Activated CD4-positive, alpha-beta memory T cell treated with anti-CD3 and anti-CD28 coated beads for 36 hours (primary cell): ENCODE measurements around the gene IRF3. TPM values are rescaled to one million over a fixed set of nuclear protein-coding genes. Genes with fewer than 3 reads are reported as not detected.

Experiments
- CTCF ChIA-PET: fragments of 350-600 bp; sonication (Branson Sonifier 250); formaldehyde crosslinking; loops from one replicate; lab custom pipeline; 2021; ENCODE audit warnings: antibody characterized with exemption, inconsistent platforms; lab: Charles Lee
- POLR2A ChIA-PET: fragments of 350-600 bp; sonication (Branson Sonifier 250); formaldehyde crosslinking; loops from one replicate; lab custom pipeline; 2021; ENCODE audit warnings: antibody characterized with exemption; lab: Charles Lee
- DNase-seq: peaks from one replicate; pipeline ENCODE4 v3.0.0-alpha.2; 2020
- H3K27ac Mint-ChIP-seq: one replicate; pipeline ENCODE4 v1.8.0; 2021; ENCODE audit warnings: mixed read lengths
- H3K27me3 Mint-ChIP-seq: one replicate; pipeline ENCODE4 v1.8.0; 2021; ENCODE audit warnings: mixed read lengths
- H3K36me3 Mint-ChIP-seq: one replicate; pipeline ENCODE4 v1.8.0; 2021; ENCODE audit warnings: mixed read lengths
- H3K4me1 Mint-ChIP-seq: one replicate; pipeline ENCODE4 v1.8.0; 2021; ENCODE audit warnings: low read depth, mixed read lengths
- H3K4me3 Mint-ChIP-seq: one replicate; pipeline ENCODE4 v1.8.0; 2021; ENCODE audit warnings: mild to moderate bottlenecking, mixed read lengths
- H3K9me3 Mint-ChIP-seq: one replicate; pipeline ENCODE4 v1.8.0; 2021; ENCODE audit warnings: mixed read lengths
- intact Hi-C: fragments of 100-400 bp; cut with micrococcal nuclease; formaldehyde crosslinking; loops from one replicate; pipeline ENCODE4 v1.15.1; 2023
- total RNA-seq, 2 experiments: library from RNA; stranded (reverse); gene quantifications; one replicate each; pipeline ENCODE4 v1.2.3, GENCODE V29; 2021

IRF3 gene
- total RNA-seq, 2 experiments from 2014 or later: 143 to 156 TPM

DNA sequence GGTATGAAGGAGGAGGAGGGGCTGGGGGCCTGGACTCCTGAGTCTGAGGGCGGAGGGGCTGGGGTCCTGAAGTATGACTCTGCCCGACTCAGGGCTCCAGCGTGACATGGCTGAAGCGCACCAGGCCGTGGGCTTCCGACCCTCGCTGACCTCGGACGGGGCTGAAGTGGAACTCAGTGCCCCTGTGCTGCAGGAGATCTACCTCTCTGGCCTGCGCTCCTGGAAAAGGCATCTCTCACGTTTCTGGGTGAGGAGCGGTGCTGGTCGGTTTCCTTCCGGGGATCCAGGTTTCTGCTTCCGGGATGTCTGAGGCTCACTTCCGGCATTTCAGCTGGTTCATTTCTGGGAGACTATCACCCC lies 26.5 kb upstream of the IRF3 start:
- DNase-seq: no peak
- H3K36me3 Mint-ChIP-seq: peaks cover 18% of the 10 kb centered on the region
- H3K4me1 Mint-ChIP-seq: peaks cover 16% of the 10 kb centered on the region
- no peak overlapping the region for H3K4me3 Mint-ChIP-seq
- H3K27me3 Mint-ChIP-seq: peaks cover 15% of the 10 kb centered on the region
- intact Hi-C loops: no loop called here
- POLR2A ChIA-PET: interaction anchor here (0.9 kb wide), 1 partner anchor 11 kb away, joined by 3 read pairs; no protein-coding TSS in a partner anchor
- H3K27ac Mint-ChIP-seq: no peak overlapping the region
- no peaks in the 10 kb centered on the region for H3K9me3 Mint-ChIP-seq
- CTCF ChIA-PET: interaction anchor here (0.8 to 1.5 kb wide), 2 partner anchors 11 to 178 kb away, joined by 3 to 8 read pairs; no protein-coding TSS in a partner anchor

GRCh38 chr19:49691243-49692146 lies 25.8 kb upstream of the IRF3 start:
- DNase-seq: peak; percentile 57
- peaks cover 15% of the 10 kb centered on the region for H3K27me3 Mint-ChIP-seq
- H3K4me1 Mint-ChIP-seq: peaks cover 16% of the 10 kb centered on the region
- no peak overlapping the region for H3K27ac Mint-ChIP-seq
- peak overlapping the region; percentile 75 for H3K4me3 Mint-ChIP-seq
- peaks cover 22% of the 10 kb centered on the region for H3K36me3 Mint-ChIP-seq
- POLR2A ChIA-PET: interaction anchor here (0.9 to 2.0 kb wide), 2 partner anchors 11 to 15 kb away, joined by 3 to 6 read pairs; partner anchors contain the start of gene PRMT1
- no peaks in the 10 kb centered on the region for H3K9me3 Mint-ChIP-seq
- CTCF ChIA-PET: interaction anchor here (0.8 to 1.6 kb wide), 3 partner anchors 11 to 178 kb away, joined by 3 to 8 read pairs (median 3); no protein-coding TSS in a partner anchor
- intact Hi-C loops: no loop called here

DNA sequence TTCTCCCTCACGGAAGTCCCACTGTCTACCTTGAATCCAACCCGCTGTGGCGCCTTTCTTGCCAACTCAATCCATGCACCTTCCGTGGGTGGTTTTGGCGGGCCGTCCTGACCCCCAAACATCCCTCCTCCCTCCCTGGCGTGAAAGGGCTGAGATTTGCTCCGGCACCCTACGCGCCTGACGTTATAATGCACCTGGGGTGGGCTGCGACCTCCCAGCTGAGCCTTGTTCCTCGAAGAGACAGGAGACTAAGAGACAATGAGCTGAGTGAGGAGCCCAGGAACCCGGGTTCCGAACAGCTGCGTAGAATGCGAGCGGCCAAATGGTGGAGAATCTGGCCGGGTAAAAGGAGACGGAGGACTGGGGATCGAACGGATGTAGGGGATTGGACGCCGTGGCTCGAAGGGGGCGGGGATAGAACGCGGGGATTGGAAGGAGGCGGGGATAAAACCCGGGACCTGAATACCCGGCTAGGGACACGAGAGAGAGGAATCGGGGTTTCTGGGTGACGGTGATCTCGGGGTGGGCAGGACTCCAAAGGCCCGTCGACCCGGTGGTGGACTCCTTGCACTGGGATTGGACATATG lies 25.1 kb upstream of the IRF3 start, which contains the start of gene CPT1C:
CPT1C (plus strand) TSS at position 461 of the 587 bp plus-strand sequence. CDS start 1,137 bp downstream, outside the sequence.
- Mint-ChIP-seq H3K27ac (no peak within 1 kb of the TSS), H3K4me1 (peaks cover 16% of the 10 kb centered on the region), H3K36me3 (peaks cover 23% of the 10 kb centered on the region), H3K27me3 (peaks cover 15% of the 10 kb centered on the region), H3K9me3 (no peaks in the 10 kb centered on the region), H3K4me3 (peak within 1 kb of the TSS; percentile 75)
- intact Hi-C loops: no loop called here
- POLR2A ChIA-PET: interaction anchor here (0.7 to 2.0 kb wide), 2 partner anchors 11 to 14 kb away, joined by 3 to 6 read pairs; partner anchors contain the start of gene PRMT1
- CTCF ChIA-PET: interaction anchor here (1.6 kb wide), 1 partner anchor 14 kb away, joined by 3 read pairs; no protein-coding TSS in a partner anchor
- DNase-seq: peak; percentile 71

DNA sequence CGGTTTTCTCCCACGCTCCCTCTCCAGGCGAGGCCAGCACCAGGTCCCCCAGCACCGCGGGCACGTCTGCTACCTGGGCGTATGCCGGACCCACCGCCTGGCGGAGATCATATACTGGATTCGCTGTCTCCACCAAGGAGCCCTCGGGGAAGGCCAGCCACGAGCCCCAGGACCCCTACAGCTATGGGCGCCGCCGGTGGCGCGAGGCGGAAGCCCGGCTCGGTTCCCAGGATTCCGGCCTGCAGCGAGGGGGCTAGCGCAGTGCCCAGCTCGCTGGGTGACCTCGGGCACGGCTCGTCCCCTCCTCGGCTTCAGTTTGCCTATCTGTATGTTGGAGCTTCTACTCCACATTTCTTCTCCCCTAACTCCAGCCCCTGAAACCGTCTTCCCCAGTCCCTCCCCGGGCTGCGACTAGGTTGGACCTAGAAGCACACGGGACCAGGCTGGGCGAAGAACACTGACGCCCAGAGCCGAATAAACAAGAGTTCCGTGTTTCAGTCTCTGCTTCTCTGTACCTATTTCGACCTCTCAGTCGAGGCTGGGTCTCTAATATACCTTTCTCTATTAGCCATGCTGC lies 24.5 kb upstream of the IRF3 start:
- POLR2A ChIA-PET: interaction anchor here (0.7 to 2.0 kb wide), 2 partner anchors 12 to 13 kb away, joined by 3 to 6 read pairs; partner anchors contain the start of gene PRMT1
- peaks cover 29% of the 10 kb centered on the region for H3K36me3 Mint-ChIP-seq
- peaks cover 16% of the 10 kb centered on the region for H3K4me1 Mint-ChIP-seq
- CTCF ChIA-PET: interaction anchor here (0.6 to 1.6 kb wide), 2 partner anchors 14 to 889 kb away, joined by 3 read pairs; no protein-coding TSS in a partner anchor
- H3K27ac Mint-ChIP-seq: no peak overlapping the region
- H3K9me3 Mint-ChIP-seq: no peaks in the 10 kb centered on the region
- H3K27me3 Mint-ChIP-seq: peaks cover 15% of the 10 kb centered on the region
- intact Hi-C loops: no loop called here
- H3K4me3 Mint-ChIP-seq: peak overlapping the region; percentile 75
- DNase-seq: no peak

DNA sequence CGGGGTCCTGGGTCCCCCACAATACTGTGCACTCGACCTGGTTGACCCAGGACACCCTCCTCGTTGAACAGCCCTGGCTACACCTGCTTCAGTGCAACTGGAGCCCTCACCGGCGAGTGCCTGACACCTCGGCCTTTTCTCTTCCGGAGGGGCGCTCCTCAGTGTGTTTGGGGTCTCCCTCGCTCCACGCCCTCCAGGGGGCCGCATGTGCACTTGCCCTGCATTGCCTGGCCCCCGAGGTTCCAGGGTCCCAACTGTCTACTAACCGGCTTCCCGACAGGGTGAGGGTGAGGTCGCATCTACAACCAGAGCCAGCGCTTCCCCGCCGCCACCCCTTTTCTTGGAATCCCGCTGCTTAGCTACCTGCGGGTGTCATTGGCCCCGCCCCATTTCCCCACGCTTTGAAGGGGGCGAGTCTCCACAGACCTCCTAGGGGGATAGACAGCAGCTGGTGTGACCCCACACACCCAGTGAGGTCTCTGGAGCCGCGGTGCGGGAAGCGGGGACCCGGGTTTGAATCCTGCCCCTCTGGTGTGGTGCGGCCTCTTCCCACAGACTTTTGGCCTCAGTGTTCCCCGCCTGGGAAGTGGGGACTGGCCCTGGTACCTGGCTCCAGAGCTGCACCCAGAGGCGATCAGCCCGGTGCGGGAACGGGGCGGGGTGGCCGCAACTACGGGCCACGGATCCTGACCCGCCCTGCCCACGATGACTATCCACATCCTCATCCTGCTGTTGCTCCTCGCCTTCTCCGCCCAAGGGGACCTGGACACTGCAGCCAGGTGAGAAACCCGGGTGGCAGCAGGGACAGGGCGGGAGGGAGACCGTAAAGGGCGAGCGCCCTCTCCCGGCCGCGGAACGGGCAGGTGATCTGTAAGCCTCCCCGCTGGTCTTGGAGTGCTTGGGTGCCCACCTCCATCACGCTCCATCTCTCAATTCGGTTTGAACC lies 23.7 kb upstream of the IRF3 start, which contains the start of gene ADM5:
ADM5 (plus strand) TSS at position 462 of the 946 bp plus-strand sequence; CDS start at position 706, 244 bp downstream.
- Mint-ChIP-seq H3K36me3 (peaks cover 33% of the 10 kb centered on the region), H3K4me1 (peaks cover 16% of the 10 kb centered on the region), H3K9me3 (no peaks in the 10 kb centered on the region), H3K4me3 (peak within 1 kb of the TSS; percentile 75), H3K27ac (no peak within 1 kb of the TSS), H3K27me3 (peaks cover 15% of the 10 kb centered on the region)
- ChIA-PET POLR2A (interaction anchor here (2.0 kb wide), 1 partner anchor 12 kb away, joined by 6 read pairs; the partner anchor contains the start of gene PRMT1), CTCF (interaction anchor here (0.6 to 1.6 kb wide), 3 partner anchors 13 to 888 kb away, joined by 3 read pairs; no protein-coding TSS in a partner anchor)
- intact Hi-C loops: no loop called here
- DNase-seq: peak; percentile 54

DNA sequence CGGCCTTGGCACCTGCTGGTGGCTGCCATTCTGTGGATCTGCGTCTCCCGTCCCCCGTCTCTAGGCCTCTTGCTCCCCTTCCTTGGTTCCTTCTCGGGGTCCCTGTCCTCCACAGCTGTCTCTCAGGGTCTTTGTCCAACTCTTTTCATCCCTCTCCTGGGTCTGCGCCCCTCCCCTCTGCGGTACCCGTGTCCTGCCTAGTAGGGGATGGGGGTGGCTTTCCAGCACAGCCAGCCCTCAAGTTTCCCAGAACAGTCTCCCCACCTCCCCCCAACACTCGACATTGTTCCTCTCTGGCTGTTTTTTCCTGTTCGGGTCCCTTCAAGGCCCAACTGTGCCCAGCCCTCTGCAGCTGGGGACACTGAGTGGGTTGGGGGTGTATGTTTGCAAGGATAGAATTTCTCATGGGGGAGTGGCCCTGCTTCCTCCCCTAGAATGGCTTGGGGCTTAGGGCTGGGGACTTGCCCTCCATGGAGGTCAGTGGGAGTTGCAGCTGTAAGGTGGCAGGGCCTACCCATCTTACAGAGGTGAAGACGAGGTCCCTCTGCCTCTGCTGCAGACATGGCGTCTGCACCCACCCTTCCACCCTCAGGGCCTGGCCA lies 23.0 kb upstream of the IRF3 start:
- DNase-seq: no peak
- intact Hi-C loops: no loop called here
- H3K27ac Mint-ChIP-seq: no peak overlapping the region
- H3K27me3 Mint-ChIP-seq: peaks cover 15% of the 10 kb centered on the region
- ChIA-PET CTCF (interaction anchor here (0.7 kb wide), 1 partner anchor 16 kb away, joined by 3 read pairs; no protein-coding TSS in a partner anchor), POLR2A (interaction anchor here (0.5 kb wide), 1 partner anchor 12 kb away, joined by 3 read pairs; no protein-coding TSS in a partner anchor)
- no peak overlapping the region for H3K4me3 Mint-ChIP-seq
- H3K36me3 Mint-ChIP-seq: peaks cover 41% of the 10 kb centered on the region
- H3K9me3 Mint-ChIP-seq: no peaks in the 10 kb centered on the region
- peaks cover 16% of the 10 kb centered on the region for H3K4me1 Mint-ChIP-seq

DNA sequence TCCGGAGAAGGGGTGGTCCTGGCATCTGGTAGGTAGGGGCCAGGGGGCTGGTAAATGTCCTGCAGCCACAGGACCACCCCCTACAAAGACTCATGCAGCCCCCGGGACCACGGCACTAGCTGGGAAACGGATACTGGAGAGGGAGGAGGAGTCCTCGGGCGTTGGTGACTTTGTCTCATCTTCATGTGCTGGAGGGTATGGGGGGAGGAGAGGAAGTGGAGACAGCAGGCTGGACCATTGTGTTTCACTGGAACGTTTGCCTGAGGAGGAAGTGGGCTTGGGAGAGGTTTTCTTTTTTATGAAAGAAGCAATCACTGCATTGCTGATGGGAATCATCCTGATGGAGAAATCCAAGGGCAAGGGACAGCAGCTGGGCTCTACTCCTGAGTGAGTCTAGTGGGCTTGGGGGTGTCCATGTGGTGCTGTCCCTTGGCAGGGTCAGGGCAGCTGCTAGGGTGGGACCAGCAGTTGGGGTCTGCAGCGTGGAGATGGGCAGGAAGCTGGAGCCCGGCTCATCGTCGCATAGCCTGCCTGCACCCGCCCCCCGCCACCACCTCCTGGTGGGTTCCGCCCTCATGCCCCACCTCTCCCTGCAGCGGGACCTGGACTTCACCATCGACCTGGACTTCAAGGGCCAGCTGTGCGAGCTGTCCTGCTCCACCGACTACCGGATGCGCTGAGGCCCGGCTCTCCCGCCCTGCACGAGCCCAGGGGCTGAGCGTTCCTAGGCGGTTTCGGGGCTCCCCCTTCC lies 22.1 kb upstream of the IRF3 start:
- ChIA-PET POLR2A (interaction anchor here (0.5 to 0.6 kb wide), 2 partner anchors 13 to 30 kb away, joined by 3 read pairs; no protein-coding TSS in a partner anchor), CTCF (interaction anchor here (1.3 kb wide), 1 partner anchor 182 kb away, joined by 3 read pairs; no protein-coding TSS in a partner anchor)
- H3K4me3 Mint-ChIP-seq: no peak overlapping the region
- DNase-seq: no peak
- intact Hi-C loops: no loop called here
- H3K27me3 Mint-ChIP-seq: peaks cover 15% of the 10 kb centered on the region
- peaks cover 16% of the 10 kb centered on the region for H3K4me1 Mint-ChIP-seq
- peaks cover 45% of the 10 kb centered on the region for H3K36me3 Mint-ChIP-seq
- H3K9me3 Mint-ChIP-seq: no peaks in the 10 kb centered on the region
- H3K27ac Mint-ChIP-seq: no peak overlapping the region

DNA sequence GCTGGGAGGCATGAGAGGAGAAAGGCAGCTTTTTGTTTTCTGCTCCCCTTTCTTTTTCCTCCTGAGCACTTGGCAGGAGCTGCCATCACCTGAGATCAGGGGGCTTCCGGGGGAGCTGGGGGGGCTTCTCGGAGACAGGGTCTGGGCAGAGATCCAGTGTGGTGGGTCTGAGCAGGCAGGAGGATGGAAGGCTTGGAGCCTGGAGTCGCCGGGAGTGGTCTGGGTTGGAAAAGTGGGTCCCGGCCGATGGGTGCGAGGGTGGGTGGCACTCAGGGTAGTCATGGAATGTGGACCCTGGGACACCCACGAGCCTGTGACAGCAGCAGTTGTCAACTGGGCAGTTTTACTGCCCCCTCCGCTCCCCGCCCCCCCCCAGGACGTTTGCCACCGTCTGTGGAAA lies 21.5 kb upstream of the IRF3 start:
- Mint-ChIP-seq H3K27me3 (peaks cover 11% of the 10 kb centered on the region), H3K27ac (no peak overlapping the region), H3K4me1 (peaks cover 20% of the 10 kb centered on the region), H3K36me3 (peaks cover 50% of the 10 kb centered on the region), H3K4me3 (no peak overlapping the region), H3K9me3 (no peaks in the 10 kb centered on the region)
- POLR2A ChIA-PET: interaction anchor here (0.6 kb wide), 1 partner anchor 31 kb away, joined by 3 read pairs; no protein-coding TSS in a partner anchor
- intact Hi-C loops: no loop called here
- DNase-seq: no peak
- CTCF ChIA-PET: interaction anchor here (1.3 kb wide), 1 partner anchor 181 kb away, joined by 3 read pairs; no protein-coding TSS in a partner anchor

- no peak overlapping the region for H3K4me3 Mint-ChIP-seq
- POLR2A ChIA-PET: no interaction called here
- intact Hi-C loops: no loop called here
- H3K4me1 Mint-ChIP-seq: peaks cover 25% of the 10 kb centered on the region
- CTCF ChIA-PET: interaction anchor here (1.3 kb wide), 1 partner anchor 180 kb away, joined by 3 read pairs; no protein-coding TSS in a partner anchor
- no peak for DNase-seq
- peaks cover 11% of the 10 kb centered on the region for H3K27me3 Mint-ChIP-seq
- H3K36me3 Mint-ChIP-seq: peaks cover 54% of the 10 kb centered on the region
- no peak overlapping the region for H3K27ac Mint-ChIP-seq
- no peaks in the 10 kb centered on the region for H3K9me3 Mint-ChIP-seq
Observed at GRCh38 chr19:49686503-49687088, 20.9 kb upstream of the IRF3 start.
